ENCODE results near the gene DRAM2. TPM values are rescaled to one million over a fixed set of nuclear protein-coding genes. Genes with fewer than 3 reads are reported as not detected.

The DRAM2 gene
- total and polyA plus RNA-seq, 12 donors: 21.2 to 126 (median 50.8) TPM

- Histone ChIP-seq H3K9me3 (replicated peaks in 1 of 3) (no peaks in the 10 kb centered on the region), H3K27me3 (no peaks in the 10 kb centered on the region), H3K4me3 (no peak overlapping the region), H3K36me3 (replicated peaks in 1 of 2) (peaks cover 0 to 10% of the 10 kb centered on the region in 2 donors), H3K27ac (no peak overlapping the region), H3K4me1 (replicated peaks in 1 of 2) (peaks cover 10 to 11% of the 10 kb centered on the region in 2 donors)
- TF ChIP-seq, protein P1, sequence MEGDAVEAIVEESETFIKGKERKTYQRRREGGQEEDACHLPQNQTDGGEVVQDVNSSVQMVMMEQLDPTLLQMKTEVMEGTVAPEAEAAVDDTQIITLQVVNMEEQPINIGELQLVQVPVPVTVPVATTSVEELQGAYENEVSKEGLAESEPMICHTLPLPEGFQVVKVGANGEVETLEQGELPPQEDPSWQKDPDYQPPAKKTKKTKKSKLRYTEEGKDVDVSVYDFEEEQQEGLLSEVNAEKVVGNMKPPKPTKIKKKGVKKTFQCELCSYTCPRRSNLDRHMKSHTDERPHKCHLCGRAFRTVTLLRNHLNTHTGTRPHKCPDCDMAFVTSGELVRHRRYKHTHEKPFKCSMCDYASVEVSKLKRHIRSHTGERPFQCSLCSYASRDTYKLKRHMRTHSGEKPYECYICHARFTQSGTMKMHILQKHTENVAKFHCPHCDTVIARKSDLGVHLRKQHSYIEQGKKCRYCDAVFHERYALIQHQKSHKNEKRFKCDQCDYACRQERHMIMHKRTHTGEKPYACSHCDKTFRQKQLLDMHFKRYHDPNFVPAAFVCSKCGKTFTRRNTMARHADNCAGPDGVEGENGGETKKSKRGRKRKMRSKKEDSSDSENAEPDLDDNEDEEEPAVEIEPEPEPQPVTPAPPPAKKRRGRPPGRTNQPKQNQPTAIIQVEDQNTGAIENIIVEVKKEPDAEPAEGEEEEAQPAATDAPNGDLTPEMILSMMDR (IDR thresholded peaks at IDR 0.05): no peak
- no peak for TF ChIP-seq POLR2A (IDR thresholded peaks at IDR 0.05)
- no peak for DNase-seq
- intact Hi-C loops (cut with DNase I): no loop called here
- WGBS, 4 donors: 87 to 93% (median 91%) methylated on average over 2 of the region's 2 CpGs
Measured at GRCh38 chr1:111162488-111162880, 22.6 kb upstream of the DRAM2 start.

DNA sequence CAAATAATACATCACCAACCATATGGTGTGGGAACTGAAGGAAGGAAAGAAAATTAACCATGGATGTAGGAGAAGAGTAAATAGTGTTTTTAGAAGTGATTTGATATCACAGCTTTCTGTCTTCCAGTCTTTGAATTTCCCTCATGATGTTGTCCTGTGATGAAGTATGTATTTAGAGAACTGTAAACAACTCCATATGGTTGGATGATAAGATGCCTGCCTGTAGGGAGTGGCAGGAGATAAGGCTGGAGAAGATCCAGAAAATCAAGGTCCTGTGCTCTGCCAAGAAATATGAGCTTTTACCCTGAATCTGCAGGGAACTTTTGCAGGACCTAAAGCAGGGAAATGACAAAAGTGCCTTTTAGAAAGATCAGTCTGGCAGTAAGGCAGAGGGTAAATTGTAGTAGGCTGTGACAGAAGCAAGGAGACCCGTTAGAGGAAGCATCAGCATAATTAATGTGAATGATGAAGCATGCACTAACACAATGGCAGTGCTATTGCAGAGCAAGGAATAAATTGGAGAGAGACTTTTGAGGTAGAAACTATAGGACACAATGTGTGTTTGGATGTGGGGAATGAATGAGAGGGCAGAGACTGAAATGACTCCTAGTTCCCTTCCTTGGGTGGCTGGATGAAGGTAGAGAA, 22.1 kb upstream of the DRAM2 start:
- intact Hi-C loops (cut with DNase I): no loop called here
- WGBS, 4 donors: 13 to 27% (median 21%) methylated on average over 1 of the region's 1 CpG
- Histone ChIP-seq H3K4me3 (no peak overlapping the region), H3K9me3 (replicated peaks in 1 of 3) (no peaks in the 10 kb centered on the region), H3K27me3 (no peaks in the 10 kb centered on the region), H3K36me3 (replicated peaks in 1 of 2) (peaks cover 0 to 10% of the 10 kb centered on the region in 2 donors), H3K27ac (no peak overlapping the region), H3K4me1 (replicated peaks in 1 of 2) (peaks cover 10 to 11% of the 10 kb centered on the region in 2 donors)
- TF ChIP-seq, protein P1 (IDR thresholded peaks at IDR 0.05): no peak
- TF ChIP-seq POLR2A (IDR thresholded peaks at IDR 0.05): no peak
- peak in 2 of 7 donors; percentile 20 to 22 for DNase-seq

DNA sequence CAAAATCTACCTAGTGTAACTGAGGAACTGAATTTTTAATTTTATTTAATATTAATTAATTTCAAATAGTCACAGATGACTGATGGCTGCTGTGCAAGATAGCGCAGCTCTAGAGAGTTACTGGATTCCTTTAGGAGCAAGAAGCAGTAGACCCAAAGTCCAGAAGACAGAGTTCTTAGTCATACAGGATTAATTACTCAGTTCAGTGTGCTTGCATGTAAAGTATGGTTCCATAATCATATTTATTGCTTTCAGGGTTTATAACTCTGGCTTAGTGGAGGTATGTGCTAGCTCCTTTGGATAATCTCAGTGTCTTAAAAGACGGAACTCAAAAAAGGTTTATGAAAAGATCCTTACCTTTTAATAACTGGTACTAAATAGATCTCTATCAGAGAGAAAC, 17.5 kb upstream of the DRAM2 start:
- H3K9me3 ChIP-seq (replicated peaks in 1 of 3): no peaks in the 10 kb centered on the region
- peaks cover 0 to 22% of the 10 kb centered on the region in 2 donors for H3K36me3 ChIP-seq (replicated peaks in 1 of 2)
- no peak for DNase-seq
- peaks cover 6 to 7% of the 10 kb centered on the region in 2 donors for H3K4me1 ChIP-seq (replicated peaks in 1 of 2)
- intact Hi-C loops (cut with DNase I): no loop called here
- H3K4me3 ChIP-seq: no peak overlapping the region
- no peaks in the 10 kb centered on the region for H3K27me3 ChIP-seq
- 97 to 100% (median 98%) methylated on average over 2 of the region's 2 CpGs for WGBS, 4 donors
- no peak overlapping the region for H3K27ac ChIP-seq
- TF ChIP-seq, protein P1 (IDR thresholded peaks at IDR 0.05): no peak
- no peak for TF ChIP-seq POLR2A (IDR thresholded peaks at IDR 0.05)

DNA sequence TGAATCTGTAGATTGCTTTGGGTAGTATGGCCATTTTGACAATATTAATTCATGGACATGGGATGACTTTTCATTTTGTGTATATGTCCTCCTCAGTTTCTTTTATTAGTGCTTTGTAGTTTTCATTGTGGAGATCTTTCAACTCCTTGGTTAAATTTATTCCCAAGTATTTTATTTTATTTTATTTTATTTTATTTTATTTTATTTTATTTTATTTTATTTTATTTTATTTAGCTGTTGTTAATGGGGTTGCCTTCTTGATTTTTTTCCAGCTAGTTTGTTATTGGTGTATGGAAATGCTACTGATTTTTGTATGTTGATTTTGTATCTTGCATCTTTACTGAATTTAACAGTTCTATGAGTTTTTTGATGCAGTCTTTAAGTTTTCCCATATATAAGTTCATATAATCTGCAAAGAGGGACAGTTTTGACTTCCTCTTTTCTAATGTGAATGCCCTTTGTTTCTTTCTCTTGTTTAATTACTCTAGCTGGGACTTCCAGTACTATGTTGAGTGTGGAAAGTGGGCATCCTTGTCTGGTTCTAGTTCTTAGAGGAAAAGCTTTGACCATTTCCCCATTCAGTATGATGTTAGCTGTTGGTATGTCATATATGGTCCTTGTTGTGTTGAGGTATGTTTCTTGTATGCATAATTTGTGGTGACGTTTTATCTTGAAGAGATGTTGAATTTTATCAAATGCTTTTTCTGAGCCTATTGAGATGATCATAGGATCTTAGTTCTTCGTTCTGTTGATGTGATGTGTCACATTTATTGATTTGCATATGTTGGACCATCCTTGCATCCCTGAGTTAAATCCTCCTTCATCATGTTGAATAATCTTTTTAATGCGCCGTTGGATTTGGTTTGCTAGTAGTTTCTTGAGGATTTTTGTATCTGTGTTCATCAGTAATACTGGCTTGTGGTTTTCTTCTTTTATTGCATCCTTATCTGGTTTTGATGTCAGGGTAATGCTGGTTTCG, 14.4 kb upstream of the DRAM2 start:
- Histone ChIP-seq H3K4me1 (replicated peaks in 1 of 2) (peaks cover 7 to 26% of the 10 kb centered on the region in 2 donors), H3K4me3 (no peak overlapping the region), H3K36me3 (replicated peaks in 1 of 2) (peaks cover 0 to 30% of the 10 kb centered on the region in 2 donors), H3K9me3 (replicated peaks in 1 of 3) (no peaks in the 10 kb centered on the region), H3K27me3 (no peaks in the 10 kb centered on the region), H3K27ac (no peak overlapping the region)
- no peak for DNase-seq
- no peak for TF ChIP-seq POLR2A (IDR thresholded peaks at IDR 0.05)
- TF ChIP-seq, protein P1 (IDR thresholded peaks at IDR 0.05): no peak
- WGBS, 4 donors: 95 to 98% (median 97%) methylated on average over 5 of the region's 5 CpGs
- intact Hi-C loops (cut with DNase I): no loop called here
